GM12878 (cell line): Measurements from ENCODE around the gene GIGYF1. TPM values are rescaled to one million over a fixed set of nuclear protein-coding genes. Genes with fewer than 3 reads are reported as not detected.

Experiments used
- ATAC-seq: fragments of 200-7000 bp; cut with Tn5 transposase; 3 replicates; pipeline ENCODE4 v1.9.1; 2020; ENCODE audit warnings: mild to moderate bottlenecking, moderate library complexity
- BruUV-seq: library from RNA; stranded (reverse); fragments of 400-500 nt; replicated peaks from 2 replicates; lab custom pipeline; 2021; lab: Mats Ljungman, UMichigan
- CTCF ChIA-PET: fragments of 300-600 bp; sonication (Branson Sonifier 250); formaldehyde crosslinking; extraction: SDS; loops from one replicate; lab custom pipeline; 2021; ENCODE audit warnings: inconsistent platforms; lab: Yijun Ruan, JAX
- POLR2A ChIA-PET: fragments of 350-600 bp; formaldehyde crosslinking; extraction: SDS; loops from one replicate; lab custom pipeline; 2021; ENCODE audit warnings: inconsistent platforms; lab: Charles Lee
- RAD21 ChIA-PET: fragments of 300-600 bp; sonication (Branson Sonifier 250); formaldehyde crosslinking; loops from one replicate; lab custom pipeline; 2023; ENCODE audit warnings: antibody characterized with exemption; ENCODE audit not compliant: unreplicated experiment; lab: Charles Lee
- SMC1A ChIA-PET: fragments of 300-600 bp; sonication (Branson Sonifier 250); formaldehyde crosslinking; loops from one replicate; lab custom pipeline; 2023; ENCODE audit not compliant: unreplicated experiment, uncharacterized antibody; lab: Charles Lee
- DNase-seq: peaks from one replicate; pipeline ENCODE4 v3.0.0-alpha.2; 2011; ENCODE audit warnings: low read depth, low spot score
- FAIRE-seq: peaks from 3 replicates; lab custom pipeline; 2011; peaks lifted over from hg19 to GRCh38; lab: Jason Lieb, UNC
- H2AFZ ChIP-seq: 2 replicates; pipeline ENCODE4 v1.6.0; 2011; ENCODE audit warnings: low read depth, low read length, control low read depth; ENCODE audit not compliant: control insufficient read depth
- H3K27ac ChIP-seq: 2 replicates; pipeline ENCODE4 v1.5.1; 2011; ENCODE audit warnings: control low read depth; ENCODE audit not compliant: control insufficient read depth, insufficient read depth
- H3K27me3 ChIP-seq, 2 experiments: replicated peaks in 1 of 2; 2 replicates each; pipeline versions ENCODE4 v1.6.0 to v1.6.1; 2011; ENCODE audit warnings: low read length in 1 of 2; ENCODE audit not compliant: control insufficient read depth in 2 of 2, insufficient read depth in 2 of 2
- H3K36me3 ChIP-seq, 2 experiments: 2 replicates each; pipeline ENCODE4 v1.5.1; 2011; ENCODE audit warnings: low read length in 1 of 2; ENCODE audit not compliant: control insufficient read depth in 2 of 2, insufficient read depth in 2 of 2
- H3K4me1 ChIP-seq: 2 replicates; pipeline ENCODE4 v1.6.1; 2011; ENCODE audit warnings: mild to moderate bottlenecking, low read length, moderate library complexity, mixed read lengths; ENCODE audit not compliant: control insufficient read depth, insufficient read depth
- H3K4me2 ChIP-seq: 2 replicates; pipeline ENCODE4 v1.6.0; 2011; ENCODE audit warnings: control low read depth; ENCODE audit not compliant: control insufficient read depth, insufficient read depth
- H3K4me3 ChIP-seq: fragments of 200-600 bp; sonication (generic); 2 replicates; pipeline ENCODE4 v1.5.1; 2016
- H3K79me2 ChIP-seq: 2 replicates; pipeline ENCODE4 v1.6.0; 2011; ENCODE audit warnings: low read length; ENCODE audit not compliant: control insufficient read depth, insufficient read depth
- H3K9ac ChIP-seq: 2 replicates; pipeline ENCODE4 v1.8.0; 2011; ENCODE audit warnings: low read length, control low read depth, mixed read lengths; ENCODE audit not compliant: control insufficient read depth, insufficient read depth
- H3K9me3 ChIP-seq: replicated peaks from 3 replicates; pipeline ENCODE4 v1.5.1; 2011; ENCODE audit warnings: mild to moderate bottlenecking, low read length; ENCODE audit not compliant: control insufficient read depth, insufficient read depth
- H4K20me1 ChIP-seq: 2 replicates; pipeline ENCODE4 v1.6.0; 2011; ENCODE audit not compliant: control insufficient read depth, insufficient read depth
- ATF7 ChIP-seq: fragments of 450-650 bp; IDR thresholded peaks from 2 replicates; pipeline ENCODE4 v1.6.1; 2016; ENCODE audit warnings: low read depth, mild to moderate bottlenecking
- CEBPB ChIP-seq, 2 experiments: fragments of 150-350 bp in 1 of 2; IDR thresholded peaks; 2 replicates each; pipeline ENCODE4 v1.6.1; 2012 to 2014; ENCODE audit warnings: low read depth in 2 of 2, low read length in 2 of 2, borderline replicate concordance in 1 of 2, inconsistent platforms in 1 of 2
- E4F1 ChIP-seq: fragments of 450-650 bp; IDR thresholded peaks from 2 replicates; pipeline ENCODE4 v1.6.1; 2018; ENCODE audit warnings: borderline replicate concordance, mild to moderate bottlenecking; ENCODE audit not compliant: partially characterized antibody
- JUNB ChIP-seq: IDR thresholded peaks from 2 replicates; pipeline ENCODE4 v1.6.1; 2016; ENCODE audit warnings: antibody characterized with exemption, mild to moderate bottlenecking
- MEF2B ChIP-seq: fragments of 450-650 bp; IDR thresholded peaks from 2 replicates; pipeline ENCODE4 v1.6.1; 2018; ENCODE audit warnings: mild to moderate bottlenecking, moderate library complexity; ENCODE audit not compliant: partially characterized antibody, poor library complexity, severe bottlenecking
- NFYA ChIP-seq: IDR thresholded peaks from 2 replicates; pipeline ENCODE4 v1.6.1; 2011; ENCODE audit warnings: low read depth, mild to moderate bottlenecking, low read length, improper control_type of control experiment, borderline replicate concordance
- NR2C2 ChIP-seq: IDR thresholded peaks from 2 replicates; pipeline ENCODE4 v1.6.1; 2011; ENCODE audit warnings: borderline replicate concordance, low read depth; ENCODE audit not compliant: control insufficient read depth, insufficient read length
- PAX8 ChIP-seq: fragments of 450-650 bp; IDR thresholded peaks from 2 replicates; pipeline ENCODE4 v1.6.1; 2017; ENCODE audit warnings: mild to moderate bottlenecking, moderate library complexity
- RBBP5 ChIP-seq: fragments of 200-600 bp; sonication (generic); conservative IDR thresholded peaks from 2 replicates; pipeline ENCODE4 v1.6.1; 2016
- RELA ChIP-seq: fragments of 450-650 bp; IDR thresholded peaks from 2 replicates; pipeline ENCODE4 v1.8.0; 2014; ENCODE audit warnings: borderline replicate concordance; ENCODE audit not compliant: partially characterized antibody
- SIX5 ChIP-seq: IDR thresholded peaks from 2 replicates; pipeline ENCODE4 v1.6.1; 2011; ENCODE audit warnings: mild to moderate bottlenecking, low read depth, low read length, moderate library complexity; ENCODE audit not compliant: severe bottlenecking
- SMAD1 ChIP-seq: fragments of 450-650 bp; IDR thresholded peaks from 2 replicates; pipeline ENCODE4 v1.6.1; 2018; ENCODE audit warnings: mild to moderate bottlenecking, low read depth; ENCODE audit not compliant: partially characterized antibody
- ZNF24 ChIP-seq: fragments of 450-650 bp; IDR thresholded peaks from 2 replicates; pipeline ENCODE4 v1.6.1; 2017; ENCODE audit warnings: antibody characterized with exemption, mild to moderate bottlenecking
- ZNF384 ChIP-seq: IDR thresholded peaks from 2 replicates; pipeline ENCODE4 v1.6.1; 2012; ENCODE audit warnings: low read depth, mild to moderate bottlenecking, low read length, improper control_type of control experiment, borderline replicate concordance
- ZNF687 ChIP-seq: fragments of 450-650 bp; IDR thresholded peaks from 2 replicates; pipeline ENCODE4 v1.6.1; 2017; ENCODE audit warnings: mild to moderate bottlenecking, moderate library complexity
- WGBS: methylation state at CpG from one replicate; pipeline ENCODE4 v1.1.6; 2016; ENCODE audit warnings: low lambda C conversion rate; ENCODE audit not compliant: insufficient replicate concordance, insufficient coverage; ENCODE audit errors: missing lambda C conversion rate; 5-methylcytosine and 5-hydroxymethylcytosine counted together
- in situ Hi-C: fragments of 300-500 bp; cut with MboI; formaldehyde crosslinking; loops from 9 replicates; pipeline ENCODE4 v1.14.3; 2018; ENCODE audit warnings: mixed read lengths
- intact Hi-C: fragments of 100-400 bp; cut with micrococcal nuclease; formaldehyde crosslinking; loops from one replicate; pipeline ENCODE4 v1.14.2; 2022; ENCODE audit not compliant: unreplicated experiment
- polyA plus RNA-seq, 11 experiments: library from polyadenylated mRNA; depleted of rRNA in 4 of 11; unstranded in 6 of 11; stranded (reverse) in 5 of 11; fragments of >200 nt; fragmentation: Nextera tagmentation in 4 of 11; fragmentation: Illumina TruSeq in 1 of 11; extraction: Ambion mirVana in 4 of 11; extraction: Trizol in 1 of 11; gene quantifications; 1 replicate in 1 of 11; 2 replicates in 10 of 11; pipeline versions ENCODE4 v1.2.1 to v1.2.3, GENCODE V29; 2011 to 2016; ENCODE audit warnings: inconsistent platforms in 2 of 11, missing spikeins in 2 of 11, low read depth in 1 of 11
- total RNA-seq, 4 experiments: library from RNA; depleted of rRNA in 3 of 4; stranded (reverse); fragments of >200 nt in 3 of 4; fragmentation: Illumina TruSeq in 1 of 4; extraction: Trizol in 1 of 4; gene quantifications; 2 replicates each; pipeline versions ENCODE4 v1.2.1 to v1.2.3, GENCODE V29; 2013 to 2021

GIGYF1 gene
- total and polyA plus RNA-seq, 10 of the 15 experiments (the other 5 are each of a cell fraction or from before 2014, with no cell fraction given): 0.31 to 47.2 (median 9.9) TPM

GRCh38 chr7:100708395-100708794 is 14.3 kb upstream of the GIGYF1 start:
- no peaks in the 10 kb centered on the region for H4K20me1 ChIP-seq
- TF ChIP-seq PAX8 (no peak), ATF7 (no peak), JUNB (no peak), E4F1 (no peak), MEF2B (no peak), CEBPB (IDR thresholded peaks at IDR 0.05; ENCODE audit: borderline replicate concordance in 1 of 2, low read depth in 2 of 2, low read length in 2 of 2) (no peak), NR2C2 (no peak), SIX5 (no peak), NFYA (no peak), RELA (no peak), ZNF384 (no peak), SMAD1 (no peak), ZNF687 (no peak), ZNF24 (no peak), RBBP5 (no peak)
- TF ChIP-seq, all 136 proteins: peak for 0
- Histone ChIP-seq H3K9me3 (no peaks in the 10 kb centered on the region), H3K79me2 (peaks cover 18% of the 10 kb centered on the region), H3K4me1 (peaks cover 13% of the 10 kb centered on the region), H3K4me3 (no peak overlapping the region), H2AFZ (no peak overlapping the region), H3K9ac (no peak overlapping the region), H3K36me3 (peaks cover 0 to 5% of the 10 kb centered on the region in 2 experiments; a peak in 2 of 4 replicates), H3K4me2 (no peak overlapping the region), H3K27ac (no peak overlapping the region), H3K27me3 (no peaks in the 10 kb centered on the region)
- ChIA-PET SMC1A (interaction anchor here (0.7 to 1.0 kb wide), 2 partner anchors 13 to 37 kb away, joined by 3 read pairs; no protein-coding TSS in a partner anchor), RAD21 (interaction anchor here (0.6 kb wide), 2 partner anchors 91 to 1833 kb away, joined by 3 to 4 read pairs; no protein-coding TSS in a partner anchor), POLR2A (interaction anchor here (0.6 kb wide), 1 partner anchor 1285 kb away, joined by 5 read pairs; no protein-coding TSS in a partner anchor), CTCF (interaction anchor here (5.6 kb wide), 1 partner anchor 17 kb away, joined by 56 read pairs; no protein-coding TSS in a partner anchor)
- ATAC-seq (no peak), DNase-seq (no peak), FAIRE-seq (no peak)
- WGBS: 83% methylated on average over 5 of the region's 6 CpGs
- BruUV-seq: no TSS peak
- intact Hi-C loops: loop anchor here (5.0 kb wide), 1 partner anchor 76 kb away; no protein-coding TSS in a partner anchor
- in situ Hi-C loops: loop anchor here (10.0 kb wide), 1 partner anchor 146 kb away; the partner anchor contains the start of gene SLC12A9
